Neural crest cell (in vitro differentiated cells): ENCODE data around the gene FCAMR. TPM values are rescaled to one million over a fixed set of nuclear protein-coding genes. Genes with fewer than 3 reads are reported as not detected.
"Not testable (repeated sequence)": the region's sequence is repeated elsewhere in the genome, so short reads cannot be mapped to it uniquely, and the experiment has no call there.

ENCODE experiments used
- DNase-seq: peaks from one replicate; pipeline ENCODE4 v3.0.0; 2021; ENCODE audit warnings: low read depth, mixed read lengths, low spot score
- H3K27ac Mint-ChIP-seq: one replicate; pipeline ENCODE4 v1.8.0; 2021; ENCODE audit warnings: mild to moderate bottlenecking, mixed read lengths; ENCODE audit not compliant: unreplicated experiment
- H3K27me3 Mint-ChIP-seq: 2 replicates; pipeline ENCODE4 v1.8.0; 2021; ENCODE audit warnings: low read depth, mild to moderate bottlenecking, mixed read lengths
- H3K36me3 Mint-ChIP-seq: 2 replicates; pipeline ENCODE4 v1.8.0; 2021; ENCODE audit warnings: low read depth, mild to moderate bottlenecking, mixed read lengths
- H3K4me1 Mint-ChIP-seq: 2 replicates; pipeline ENCODE4 v1.8.0; 2021; ENCODE audit warnings: mixed read lengths
- H3K4me3 Mint-ChIP-seq: one replicate; pipeline ENCODE4 v1.8.0; 2021; ENCODE audit warnings: mild to moderate bottlenecking, mixed read lengths
- H3K9me3 Mint-ChIP-seq: 2 replicates; pipeline ENCODE4 v1.8.0; 2021; ENCODE audit warnings: mixed read lengths
- total RNA-seq: library from RNA; stranded (reverse); gene quantifications from 2 replicates; pipeline ENCODE4 v1.2.1, GENCODE V29; 2021
- TF ChIP-seq, protein P1 (sequence below): fragments of 200-600 bp; sonication (generic); conservative IDR thresholded peaks from 2 replicates; pipeline ENCODE4 v1.5.0; 2021; ENCODE audit warnings: antibody characterized with exemption, mild to moderate bottlenecking

The FCAMR gene
- total RNA-seq, 1 donor from 2014 or later: not detected

DNA sequence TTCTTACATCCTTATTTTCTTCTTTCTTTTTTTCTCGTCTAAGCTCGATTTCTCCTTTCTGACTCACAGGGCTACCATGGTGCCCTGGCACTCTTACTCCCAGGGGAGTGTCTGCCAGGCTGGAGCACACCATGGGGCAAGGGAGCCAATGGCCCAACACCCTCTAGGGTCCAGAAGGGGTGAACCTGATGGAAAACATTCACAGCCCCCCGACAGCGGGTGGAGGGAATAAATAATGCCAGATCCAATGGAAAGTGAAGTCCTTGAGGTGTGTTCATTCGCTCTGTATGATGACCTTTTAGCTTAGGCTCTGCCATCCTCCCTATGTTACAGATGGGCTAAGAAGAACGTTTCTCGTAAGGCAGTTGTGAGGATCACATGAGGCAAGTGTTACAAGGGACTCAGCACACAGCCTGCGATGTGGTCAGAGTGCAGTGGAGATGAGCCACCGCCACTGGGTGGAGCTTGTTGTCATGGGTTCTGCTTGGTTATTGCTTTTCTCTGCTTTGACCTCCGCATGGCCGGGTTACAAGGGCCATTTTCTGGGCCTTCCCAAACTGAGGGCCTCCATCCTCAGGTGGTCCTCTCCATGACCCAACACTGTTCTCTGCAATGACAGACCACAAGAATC lies 45.0 kb downstream of the FCAMR start:
- peaks cover 3% of the 10 kb centered on the region for H3K4me1 Mint-ChIP-seq
- H3K9me3 Mint-ChIP-seq: no peaks in the 10 kb centered on the region
- DNase-seq: no peak
- TF ChIP-seq, protein P1, sequence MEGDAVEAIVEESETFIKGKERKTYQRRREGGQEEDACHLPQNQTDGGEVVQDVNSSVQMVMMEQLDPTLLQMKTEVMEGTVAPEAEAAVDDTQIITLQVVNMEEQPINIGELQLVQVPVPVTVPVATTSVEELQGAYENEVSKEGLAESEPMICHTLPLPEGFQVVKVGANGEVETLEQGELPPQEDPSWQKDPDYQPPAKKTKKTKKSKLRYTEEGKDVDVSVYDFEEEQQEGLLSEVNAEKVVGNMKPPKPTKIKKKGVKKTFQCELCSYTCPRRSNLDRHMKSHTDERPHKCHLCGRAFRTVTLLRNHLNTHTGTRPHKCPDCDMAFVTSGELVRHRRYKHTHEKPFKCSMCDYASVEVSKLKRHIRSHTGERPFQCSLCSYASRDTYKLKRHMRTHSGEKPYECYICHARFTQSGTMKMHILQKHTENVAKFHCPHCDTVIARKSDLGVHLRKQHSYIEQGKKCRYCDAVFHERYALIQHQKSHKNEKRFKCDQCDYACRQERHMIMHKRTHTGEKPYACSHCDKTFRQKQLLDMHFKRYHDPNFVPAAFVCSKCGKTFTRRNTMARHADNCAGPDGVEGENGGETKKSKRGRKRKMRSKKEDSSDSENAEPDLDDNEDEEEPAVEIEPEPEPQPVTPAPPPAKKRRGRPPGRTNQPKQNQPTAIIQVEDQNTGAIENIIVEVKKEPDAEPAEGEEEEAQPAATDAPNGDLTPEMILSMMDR: no peak
- no peaks in the 10 kb centered on the region for H3K27me3 Mint-ChIP-seq
- no peak overlapping the region for H3K27ac Mint-ChIP-seq
- H3K36me3 Mint-ChIP-seq: no peaks in the 10 kb centered on the region
- H3K4me3 Mint-ChIP-seq: no peak overlapping the region

DNA sequence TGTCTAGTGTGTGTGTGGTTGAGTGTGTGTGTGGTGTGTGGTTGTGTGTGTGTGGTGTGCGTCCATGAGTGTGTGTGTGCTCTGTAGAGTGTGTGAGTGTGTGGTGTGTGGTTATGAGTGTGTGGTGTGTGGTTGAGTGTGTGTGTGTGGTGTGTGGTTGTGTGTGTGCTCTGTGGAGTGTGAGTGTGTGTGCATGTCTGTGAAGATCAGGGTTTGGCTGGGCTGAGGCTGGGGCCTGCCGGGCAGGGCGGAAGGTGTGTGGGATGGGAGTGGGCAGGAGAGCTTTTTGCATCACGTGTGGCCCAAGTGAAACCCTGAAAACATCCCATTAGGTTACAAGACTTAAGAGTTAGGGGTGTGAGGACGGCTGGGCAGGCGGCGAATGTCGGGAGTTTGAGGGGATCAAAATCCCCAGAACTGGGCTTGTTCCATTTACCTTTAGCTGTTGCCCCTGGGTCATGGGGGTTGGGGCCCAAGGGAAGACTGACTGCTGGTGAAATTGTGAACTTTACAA lies 45.6 kb downstream of the FCAMR start:
- TF ChIP-seq, protein P1: no peak
- no peaks in the 10 kb centered on the region for H3K36me3 Mint-ChIP-seq
- peaks cover 3% of the 10 kb centered on the region for H3K4me1 Mint-ChIP-seq
- H3K27me3 Mint-ChIP-seq: no peaks in the 10 kb centered on the region
- H3K27ac Mint-ChIP-seq: no peak overlapping the region
- DNase-seq: no peak
- no peaks in the 10 kb centered on the region for H3K9me3 Mint-ChIP-seq
- no peak overlapping the region for H3K4me3 Mint-ChIP-seq

DNA sequence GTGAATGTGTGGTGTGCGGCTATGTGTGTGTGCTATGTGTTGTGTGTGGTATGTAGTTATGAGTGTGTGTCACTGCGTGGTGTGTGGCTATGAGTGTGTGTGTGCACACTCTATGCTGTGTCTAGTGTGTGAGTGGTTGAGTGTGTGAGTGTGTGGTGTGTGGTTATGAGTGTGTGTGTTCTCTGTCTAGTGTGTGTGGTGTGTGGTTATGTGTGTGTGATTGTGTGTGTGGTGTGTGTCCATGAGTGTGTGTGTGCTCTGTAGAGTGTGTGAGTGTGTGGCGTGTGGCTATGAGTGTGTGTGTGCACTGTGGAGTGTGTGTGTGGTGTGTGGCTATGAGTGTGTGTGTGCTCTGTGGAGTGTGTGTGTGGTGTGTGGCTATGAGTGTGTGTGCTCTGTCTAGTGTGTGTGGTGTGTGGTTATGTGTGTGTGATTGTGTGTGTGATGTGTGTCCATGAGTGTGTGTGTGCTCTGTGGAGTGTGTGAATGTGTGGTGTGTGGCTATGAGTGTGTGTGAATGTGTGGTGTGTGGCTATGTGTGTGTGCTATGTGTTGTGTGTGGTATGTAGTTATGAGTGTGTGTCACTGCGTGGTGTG lies 46.2 kb downstream of the FCAMR start:
- H3K27ac Mint-ChIP-seq, H3K36me3 Mint-ChIP-seq, H3K4me1 Mint-ChIP-seq, H3K4me3 Mint-ChIP-seq, DNase-seq, H3K9me3 Mint-ChIP-seq, H3K27me3 Mint-ChIP-seq: not testable (repeated sequence)

DNA sequence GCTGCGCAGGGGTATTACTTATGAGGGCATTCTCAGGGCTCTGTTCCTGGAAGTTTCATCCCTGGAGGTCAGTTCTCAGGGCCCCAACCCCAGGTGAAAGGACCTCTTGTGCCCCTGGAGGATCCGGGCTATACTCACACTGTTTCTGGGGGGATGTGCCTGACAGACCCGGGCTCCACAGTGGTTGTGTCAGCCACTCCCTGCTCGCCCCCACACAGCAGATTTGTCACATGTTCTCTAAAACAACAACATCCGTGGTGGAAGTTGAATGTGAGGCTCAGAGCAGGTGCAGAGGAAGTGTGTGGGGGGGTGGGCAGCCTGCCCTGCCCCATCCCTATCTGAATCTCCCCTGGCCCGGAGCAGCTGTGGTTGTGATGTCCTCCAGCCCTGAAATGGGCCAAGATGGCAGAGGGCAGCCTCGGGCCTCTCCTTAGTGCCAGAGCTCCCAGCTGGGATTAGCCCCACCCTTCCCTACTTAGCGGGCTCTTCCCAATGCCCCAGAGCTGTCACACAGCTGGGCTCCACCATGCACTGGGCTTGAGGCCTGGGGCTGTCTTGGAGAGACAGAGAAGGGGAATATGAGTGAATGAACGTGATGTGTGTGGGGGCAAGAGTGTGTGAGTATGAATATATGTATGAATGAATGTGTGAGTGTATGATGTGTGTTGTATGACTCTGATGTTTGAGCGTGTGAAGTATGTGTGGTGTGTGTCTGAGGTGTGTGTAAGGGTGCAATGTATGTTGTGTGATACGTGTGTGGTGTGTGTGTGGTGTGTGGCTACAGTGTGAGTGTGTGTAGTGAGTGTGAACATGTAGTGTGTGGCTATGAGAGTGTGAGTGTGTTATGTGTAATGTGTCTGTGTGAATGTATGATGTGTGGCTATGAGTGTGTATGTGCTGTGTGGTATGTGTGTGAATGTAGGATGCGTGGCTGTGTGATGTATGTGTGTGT lies 47.0 kb downstream of the FCAMR start:
- Mint-ChIP-seq H3K4me3 (no peak overlapping the region), H3K4me1 (no peaks in the 10 kb centered on the region), H3K27me3 (no peaks in the 10 kb centered on the region), H3K36me3 (no peaks in the 10 kb centered on the region), H3K9me3 (no peaks in the 10 kb centered on the region), H3K27ac (no peak overlapping the region)
- TF ChIP-seq, protein P1: no peak
- no peak for DNase-seq

DNA sequence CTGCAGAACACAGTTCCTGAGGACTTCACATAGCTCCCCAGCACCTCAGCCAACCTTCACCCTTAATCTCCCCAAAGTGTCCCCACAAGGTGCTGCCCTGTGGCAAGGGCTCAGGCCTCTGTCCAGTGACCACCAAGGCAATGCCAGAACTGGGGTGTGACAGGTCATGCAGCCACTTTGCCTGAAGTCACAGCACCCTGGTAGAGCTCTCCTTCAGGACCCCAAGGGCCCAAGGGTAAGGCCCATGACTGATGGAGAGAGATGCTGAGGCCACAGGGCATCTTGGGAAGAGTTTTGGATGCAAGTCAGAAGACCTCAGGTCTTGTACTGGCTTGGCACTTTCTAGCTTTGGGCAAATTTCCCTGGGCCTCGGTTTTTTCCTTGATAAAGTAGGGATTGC lies 47.7 kb downstream of the FCAMR start:
- H3K9me3 Mint-ChIP-seq: no peaks in the 10 kb centered on the region
- H3K4me3 Mint-ChIP-seq: no peak overlapping the region
- no peaks in the 10 kb centered on the region for H3K4me1 Mint-ChIP-seq
- TF ChIP-seq, protein P1: no peak
- no peak for DNase-seq
- H3K36me3 Mint-ChIP-seq: no peaks in the 10 kb centered on the region
- peaks cover 2% of the 10 kb centered on the region for H3K27me3 Mint-ChIP-seq
- H3K27ac Mint-ChIP-seq: no peak overlapping the region
